ENCODE measurements around the gene DRAXIN. TPM values are rescaled to one million over a fixed set of nuclear protein-coding genes. Genes with fewer than 3 reads are reported as not detected.

DRAXIN gene
- polyA plus RNA-seq, 1 donor (not counting 4 experiments of a cell fraction or from before 2014, with no cell fraction given): not detected

- Histone ChIP-seq H3K4me3 (ENCODE audit: control insufficient read depth in 2 of 3, extremely low read depth in 1 of 3, insufficient read depth in 2 of 3, low read depth in 1 of 3, low read length in 3 of 3) (no peak overlapping the region), H3K36me3 (ENCODE audit: control insufficient read depth in 2 of 2, extremely low read depth in 1 of 2, insufficient read depth in 2 of 2, low read length in 2 of 2) (peaks cover 3 to 20% of the 10 kb centered on the region in 2 experiments), H3K9me1 (ENCODE audit: control insufficient read depth, extremely low read depth, insufficient read depth, low read length) (no peaks in the 10 kb centered on the region), H3K9me3 (ENCODE audit: control insufficient read depth, low read depth, low read length) (no peaks in the 10 kb centered on the region), H4K20me1 (ENCODE audit: control insufficient read depth, extremely low read depth, insufficient read depth, low read length) (no peaks in the 10 kb centered on the region), H3K27me3 (ENCODE audit: control insufficient read depth, extremely low read depth, insufficient read depth, low read length) (no peaks in the 10 kb centered on the region), H3K9ac (ENCODE audit: control insufficient read depth, extremely low read depth, insufficient read depth, low read length) (no peak overlapping the region), H3K27ac (ENCODE audit: control insufficient read depth, insufficient read depth, low read length) (no peak overlapping the region), H3K4me2 (ENCODE audit: control insufficient read depth, extremely low read depth, insufficient read depth, low read depth, low read length) (no peak overlapping the region), H3K4me1 (ENCODE audit: control insufficient read depth, extremely low read depth, insufficient read depth, low read length) (peaks cover 12% of the 10 kb centered on the region), H3K79me2 (ENCODE audit: control insufficient read depth, insufficient read depth, low read length) (peaks cover 5% of the 10 kb centered on the region), H2AFZ (ENCODE audit: control insufficient read depth, low read length) (no peak overlapping the region)
- DNase-seq (ENCODE audit: low read depth, low spot score) (no peak), FAIRE-seq (no peak)
- dilution Hi-C loops (cut with MboI; ENCODE audit: extremely low pct_ligation_motif_present, low sequenced_read_pairs): no loop called here
- TF ChIP-seq EZH2 (IDR thresholded peaks at IDR 0.05; ENCODE audit: low read length): no peak
- TF ChIP-seq, protein P1, sequence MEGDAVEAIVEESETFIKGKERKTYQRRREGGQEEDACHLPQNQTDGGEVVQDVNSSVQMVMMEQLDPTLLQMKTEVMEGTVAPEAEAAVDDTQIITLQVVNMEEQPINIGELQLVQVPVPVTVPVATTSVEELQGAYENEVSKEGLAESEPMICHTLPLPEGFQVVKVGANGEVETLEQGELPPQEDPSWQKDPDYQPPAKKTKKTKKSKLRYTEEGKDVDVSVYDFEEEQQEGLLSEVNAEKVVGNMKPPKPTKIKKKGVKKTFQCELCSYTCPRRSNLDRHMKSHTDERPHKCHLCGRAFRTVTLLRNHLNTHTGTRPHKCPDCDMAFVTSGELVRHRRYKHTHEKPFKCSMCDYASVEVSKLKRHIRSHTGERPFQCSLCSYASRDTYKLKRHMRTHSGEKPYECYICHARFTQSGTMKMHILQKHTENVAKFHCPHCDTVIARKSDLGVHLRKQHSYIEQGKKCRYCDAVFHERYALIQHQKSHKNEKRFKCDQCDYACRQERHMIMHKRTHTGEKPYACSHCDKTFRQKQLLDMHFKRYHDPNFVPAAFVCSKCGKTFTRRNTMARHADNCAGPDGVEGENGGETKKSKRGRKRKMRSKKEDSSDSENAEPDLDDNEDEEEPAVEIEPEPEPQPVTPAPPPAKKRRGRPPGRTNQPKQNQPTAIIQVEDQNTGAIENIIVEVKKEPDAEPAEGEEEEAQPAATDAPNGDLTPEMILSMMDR (optimal IDR thresholded peaks at IDR 0.05 in 1 of 3, IDR thresholded peaks at IDR 0.05 in 1 of 3, conservative IDR thresholded peaks at IDR 0.05 in 1 of 3; ENCODE audit: extremely low read depth in 1 of 3, insufficient read depth in 2 of 3, low read length in 3 of 3): no peak
Measured at GRCh38 chr1:11658542-11658941, 33.0 kb upstream of the DRAXIN start.

DNA sequence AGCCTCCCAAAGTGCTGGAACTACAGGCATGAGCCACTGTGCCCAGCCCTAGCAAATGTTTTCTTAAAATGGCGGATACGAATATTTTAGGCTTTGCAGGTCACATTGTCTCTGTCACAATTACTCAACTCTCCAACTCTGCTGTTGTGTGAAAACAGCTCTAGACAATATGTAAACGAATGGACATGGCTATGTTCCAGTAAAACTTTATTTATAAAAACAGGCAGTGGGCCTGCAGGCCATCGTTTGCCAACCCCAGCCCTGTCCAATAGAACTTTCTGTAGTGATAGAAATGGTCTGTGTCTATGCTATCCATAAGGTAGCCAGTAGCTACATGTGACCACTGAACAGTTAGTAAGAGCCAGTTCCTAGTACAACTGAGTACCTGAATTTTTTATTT lies 31.8 kb upstream of the DRAXIN start:
- Histone ChIP-seq H3K27me3 (ENCODE audit: control insufficient read depth, extremely low read depth, insufficient read depth, low read length) (no peaks in the 10 kb centered on the region), H3K9me1 (ENCODE audit: control insufficient read depth, extremely low read depth, insufficient read depth, low read length) (no peaks in the 10 kb centered on the region), H4K20me1 (ENCODE audit: control insufficient read depth, extremely low read depth, insufficient read depth, low read length) (no peaks in the 10 kb centered on the region), H3K9ac (ENCODE audit: control insufficient read depth, extremely low read depth, insufficient read depth, low read length) (no peak overlapping the region), H2AFZ (ENCODE audit: control insufficient read depth, low read length) (no peak overlapping the region), H3K4me3 (ENCODE audit: control insufficient read depth in 2 of 3, extremely low read depth in 1 of 3, insufficient read depth in 2 of 3, low read depth in 1 of 3, low read length in 3 of 3) (no peak overlapping the region), H3K79me2 (ENCODE audit: control insufficient read depth, insufficient read depth, low read length) (peaks cover 5% of the 10 kb centered on the region), H3K36me3 (ENCODE audit: control insufficient read depth in 2 of 2, extremely low read depth in 1 of 2, insufficient read depth in 2 of 2, low read length in 2 of 2) (peaks cover 3 to 20% of the 10 kb centered on the region in 2 experiments), H3K4me2 (ENCODE audit: control insufficient read depth, extremely low read depth, insufficient read depth, low read depth, low read length) (no peak overlapping the region), H3K9me3 (ENCODE audit: control insufficient read depth, low read depth, low read length) (no peaks in the 10 kb centered on the region), H3K4me1 (ENCODE audit: control insufficient read depth, extremely low read depth, insufficient read depth, low read length) (peaks cover 7% of the 10 kb centered on the region), H3K27ac (ENCODE audit: control insufficient read depth, insufficient read depth, low read length) (no peak overlapping the region)
- TF ChIP-seq EZH2 (IDR thresholded peaks at IDR 0.05; ENCODE audit: low read length): no peak
- TF ChIP-seq, protein P1 (optimal IDR thresholded peaks at IDR 0.05 in 1 of 3, IDR thresholded peaks at IDR 0.05 in 1 of 3, conservative IDR thresholded peaks at IDR 0.05 in 1 of 3; ENCODE audit: extremely low read depth in 1 of 3, insufficient read depth in 2 of 3, low read length in 3 of 3): no peak
- DNase-seq (ENCODE audit: low read depth, low spot score): no peak
- FAIRE-seq: no peak
- dilution Hi-C loops (cut with MboI; ENCODE audit: extremely low pct_ligation_motif_present, low sequenced_read_pairs): no loop called here
